Progenitor cell of endocrine pancreas (in vitro differentiated cells): ENCODE results near the gene TRIM6. TPM values are rescaled to one million over a fixed set of nuclear protein-coding genes. Genes with fewer than 3 reads are reported as not detected.

Experiments
- DNase-seq: peaks from one replicate; pipeline ENCODE4 v3.0.0; 2021; ENCODE audit warnings: low spot score; ENCODE audit not compliant: unreplicated experiment
- H3K27ac Mint-ChIP-seq: 2 replicates; pipeline ENCODE4 v1.8.0; 2021; ENCODE audit warnings: mild to moderate bottlenecking, moderate library complexity, mixed read lengths
- H3K27me3 Mint-ChIP-seq: 2 replicates; pipeline ENCODE4 v1.8.0; 2021; ENCODE audit warnings: mixed read lengths
- H3K36me3 Mint-ChIP-seq: 2 replicates; pipeline ENCODE4 v1.8.0; 2022; ENCODE audit warnings: mixed read lengths; ENCODE audit not compliant: insufficient read depth
- H3K4me1 Mint-ChIP-seq: 2 replicates; pipeline ENCODE4 v1.8.0; 2021; ENCODE audit warnings: low read depth, mixed read lengths
- H3K4me3 Mint-ChIP-seq: 2 replicates; pipeline ENCODE4 v1.8.0; 2021; ENCODE audit warnings: low read depth, mild to moderate bottlenecking, moderate library complexity, mixed read lengths
- H3K9me3 Mint-ChIP-seq: 2 replicates; pipeline ENCODE4 v1.8.0; 2021; ENCODE audit warnings: low read depth, mixed read lengths
- total RNA-seq: library from RNA; stranded (reverse); gene quantifications from 2 replicates; pipeline ENCODE4 v1.2.1, GENCODE V29; 2021
- TF ChIP-seq, protein P1 (sequence below): fragments of 200-600 bp; sonication (generic); IDR thresholded peaks from one replicate; pipeline ENCODE4 v1.5.0; 2021; ENCODE audit warnings: antibody characterized with exemption, mild to moderate bottlenecking; ENCODE audit not compliant: unreplicated experiment

Gene TRIM6
- total RNA-seq, 1 donor from 2014 or later: 5.4 TPM

GRCh38 chr11:5556596-5557188, 39.7 kb upstream of the TRIM6 start:
- Mint-ChIP-seq H3K4me1 (no peaks in the 10 kb centered on the region), H3K4me3 (no peak overlapping the region), H3K9me3 (no peaks in the 10 kb centered on the region), H3K36me3 (no peaks in the 10 kb centered on the region), H3K27ac (no peak overlapping the region), H3K27me3 (no peaks in the 10 kb centered on the region)
- TF ChIP-seq, protein P1, sequence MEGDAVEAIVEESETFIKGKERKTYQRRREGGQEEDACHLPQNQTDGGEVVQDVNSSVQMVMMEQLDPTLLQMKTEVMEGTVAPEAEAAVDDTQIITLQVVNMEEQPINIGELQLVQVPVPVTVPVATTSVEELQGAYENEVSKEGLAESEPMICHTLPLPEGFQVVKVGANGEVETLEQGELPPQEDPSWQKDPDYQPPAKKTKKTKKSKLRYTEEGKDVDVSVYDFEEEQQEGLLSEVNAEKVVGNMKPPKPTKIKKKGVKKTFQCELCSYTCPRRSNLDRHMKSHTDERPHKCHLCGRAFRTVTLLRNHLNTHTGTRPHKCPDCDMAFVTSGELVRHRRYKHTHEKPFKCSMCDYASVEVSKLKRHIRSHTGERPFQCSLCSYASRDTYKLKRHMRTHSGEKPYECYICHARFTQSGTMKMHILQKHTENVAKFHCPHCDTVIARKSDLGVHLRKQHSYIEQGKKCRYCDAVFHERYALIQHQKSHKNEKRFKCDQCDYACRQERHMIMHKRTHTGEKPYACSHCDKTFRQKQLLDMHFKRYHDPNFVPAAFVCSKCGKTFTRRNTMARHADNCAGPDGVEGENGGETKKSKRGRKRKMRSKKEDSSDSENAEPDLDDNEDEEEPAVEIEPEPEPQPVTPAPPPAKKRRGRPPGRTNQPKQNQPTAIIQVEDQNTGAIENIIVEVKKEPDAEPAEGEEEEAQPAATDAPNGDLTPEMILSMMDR: no peak
- DNase-seq: no peak

- Mint-ChIP-seq H3K27ac (no peak overlapping the region), H3K4me1 (no peaks in the 10 kb centered on the region), H3K9me3 (no peaks in the 10 kb centered on the region), H3K27me3 (no peaks in the 10 kb centered on the region), H3K36me3 (no peaks in the 10 kb centered on the region), H3K4me3 (no peak overlapping the region)
- no peak for DNase-seq
- TF ChIP-seq, protein P1: no peak
Measured at GRCh38 chr11:5557751-5558150, 38.7 kb upstream of the TRIM6 start.

GRCh38 chr11:5564259-5565019, 32.0 kb upstream of the TRIM6 start:
- H3K27me3 Mint-ChIP-seq: no peaks in the 10 kb centered on the region
- no peaks in the 10 kb centered on the region for H3K9me3 Mint-ChIP-seq
- H3K36me3 Mint-ChIP-seq: no peaks in the 10 kb centered on the region
- no peak for DNase-seq
- TF ChIP-seq, protein P1: no peak
- no peaks in the 10 kb centered on the region for H3K4me1 Mint-ChIP-seq
- no peak overlapping the region for H3K4me3 Mint-ChIP-seq
- no peak overlapping the region for H3K27ac Mint-ChIP-seq

- no peak for DNase-seq
- Mint-ChIP-seq H3K4me3 (no peak overlapping the region), H3K9me3 (no peaks in the 10 kb centered on the region), H3K27me3 (no peaks in the 10 kb centered on the region), H3K27ac (no peak overlapping the region), H3K36me3 (no peaks in the 10 kb centered on the region), H3K4me1 (no peaks in the 10 kb centered on the region)
- TF ChIP-seq, protein P1: no peak
Measured at GRCh38 chr11:5574654-5575053, 21.8 kb upstream of the TRIM6 start.

DNA sequence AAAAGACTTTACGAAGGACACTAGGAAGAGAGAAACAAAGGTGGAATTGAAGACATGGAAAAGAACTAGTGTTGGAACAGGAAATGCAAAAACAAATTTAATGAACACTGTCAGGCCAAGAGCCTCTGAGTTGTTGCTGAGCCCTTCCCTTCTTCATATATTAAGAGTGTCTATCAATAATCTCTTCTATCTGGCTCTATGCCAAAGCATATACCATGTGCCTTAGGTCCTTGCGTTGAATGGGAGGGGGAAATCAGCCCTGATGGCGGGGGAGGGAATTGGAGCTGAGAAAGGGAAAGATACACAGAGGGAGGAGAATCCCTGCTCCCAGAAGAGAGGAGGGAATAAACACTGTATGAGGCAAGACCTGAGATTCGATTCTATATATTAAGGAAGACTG, 21.3 kb upstream of the TRIM6 start:
- H3K27me3 Mint-ChIP-seq: no peaks in the 10 kb centered on the region
- H3K4me3 Mint-ChIP-seq: no peak overlapping the region
- TF ChIP-seq, protein P1: no peak
- no peak for DNase-seq
- H3K27ac Mint-ChIP-seq: no peak overlapping the region
- no peaks in the 10 kb centered on the region for H3K4me1 Mint-ChIP-seq
- H3K9me3 Mint-ChIP-seq: no peaks in the 10 kb centered on the region
- no peaks in the 10 kb centered on the region for H3K36me3 Mint-ChIP-seq
